ENCODE results near the gene RBM28. TPM values are rescaled to one million over a fixed set of nuclear protein-coding genes. Genes with fewer than 3 reads are reported as not detected.
A peak's percentile ranks its signal among the peaks of the same experiment; 100 is the strongest.

The RBM28 gene
- total and polyA plus RNA-seq, 2 of the 8 experiments (the other 6 are each of a cell fraction or from before 2014, with no cell fraction given), result 12.8 to 65.3 TPM

- Histone ChIP-seq H4K91ac (replicated peaks; ENCODE audit: insufficient read length, low read length) (no peak overlapping the region), H2AK5ac (ENCODE audit: low read depth, low read length) (no peak overlapping the region), H2BK120ac (replicated peaks; ENCODE audit: low read depth, low read length) (no peak overlapping the region), H2BK5ac (ENCODE audit: low read depth, low read length) (no peak overlapping the region), H2BK12ac (ENCODE audit: low read depth, low read length) (no peak overlapping the region), H2BK20ac (ENCODE audit: low read length) (no peak overlapping the region), H3K56ac (replicated peaks; ENCODE audit: insufficient read length, low read depth, low read length) (no peak overlapping the region), H2AFZ (ENCODE audit: low read length) (no peak overlapping the region), H3K27me3 (replicated peaks in 1 of 4; ENCODE audit: control insufficient read depth in 3 of 4, extremely low read depth in 1 of 4, insufficient read depth in 3 of 4, low read length in 3 of 4) (peaks cover 22 to 67% (median 50%) of the 10 kb centered on the region in 4 experiments), H4K5ac (ENCODE audit: insufficient read length, low read depth, low read length) (no peak overlapping the region), H3K23me2 (ENCODE audit: low read depth, low read length) (peaks cover 11% of the 10 kb centered on the region; the same call in 1 of the 2 replicates), H3K79me1 (ENCODE audit: low read depth, low read length) (no peaks in the 10 kb centered on the region), H3K4ac (replicated peaks; ENCODE audit: insufficient read length, low read depth, low read length) (no peak overlapping the region), H3K14ac (ENCODE audit: insufficient read length) (no peak overlapping the region), H3K9ac (replicated peaks in 1 of 4; ENCODE audit: extremely low read depth in 1 of 4, low read depth in 3 of 4, low read length in 3 of 4) (no peak overlapping the region), H3K27ac (ENCODE audit: low read depth, low read length) (no peak overlapping the region), H3K4me3 (ENCODE audit: extremely low read depth in 1 of 4, insufficient read depth in 2 of 4, low read depth in 3 of 4, low read length in 4 of 4) (no peak overlapping the region), H3K79me2 (ENCODE audit: control insufficient read depth in 1 of 2, insufficient read depth in 2 of 2, low read length in 2 of 2) (no peaks in the 10 kb centered on the region), H3K23ac (ENCODE audit: insufficient read length) (no peak overlapping the region), H3K9me3 (ENCODE audit: insufficient read depth in 2 of 2, low read depth in 1 of 2, low read length in 1 of 2) (no peaks in the 10 kb centered on the region), H3K18ac (ENCODE audit: extremely low read depth, low read length) (no peak overlapping the region), H4K20me1 (replicated peaks in 1 of 2; ENCODE audit: control insufficient read depth in 1 of 2, insufficient read depth in 2 of 2, low read length in 2 of 2) (peaks cover 0 to 1% of the 10 kb centered on the region in 2 experiments), H4K8ac (ENCODE audit: extremely low read depth, insufficient read depth, low read length) (peak overlapping the region; percentile 12; the same call in 1 of the 2 replicates), H3K4me1 (replicated peaks in 1 of 4; ENCODE audit: control insufficient read depth in 3 of 4, insufficient read depth in 4 of 4, low read length in 3 of 4) (peaks cover 0 to 14% (median 8%) of the 10 kb centered on the region in 4 experiments; a peak in 5 of 7 replicates), H3K4me2 (ENCODE audit: insufficient read depth in 1 of 2, low read depth in 2 of 2, low read length in 2 of 2) (no peak overlapping the region), H2BK15ac (ENCODE audit: low read length) (no peak overlapping the region), H3K36me3 (ENCODE audit: control insufficient read depth in 2 of 4, insufficient read depth in 4 of 4, low read length in 3 of 4) (peaks cover 0 to 7% (median 0%) of the 10 kb centered on the region in 4 experiments; a peak in 1 of 8 replicates)
- no peak for FAIRE-seq
- ChIA-PET POLR2A (ENCODE audit: partially characterized antibody) (interaction anchor here (0.9 kb wide), 1 partner anchor 120 kb away, joined by 3 read pairs; the partner anchor contains the start of gene METTL2B), CTCF (ENCODE audit: partially characterized antibody) (interaction anchor here (0.8 to 11.5 kb wide), 9 partner anchors 9 to 103 kb away, joined by 3 to 274 read pairs (median 6); partner anchors contain the start of gene RBM28)
- WGBS, 2 experiments (ENCODE audit: extremely low coverage in 1 of 2, insufficient coverage in 1 of 2, insufficient read length in 1 of 2, insufficient replicate concordance in 2 of 2, low coverage in 1 of 2, low lambda C conversion rate in 2 of 2, missing lambda C conversion rate in 1 of 2), result 77% methylated on average over 2 of the region's 2 CpGs; no CpG with 5 or more reads in 1 of the 2 experiments
- DNase-seq (ENCODE audit: low read depth in 1 of 2, low spot score in 2 of 2), result no peak
- TF ChIP-seq TAF7 (optimal IDR thresholded peaks at IDR 0.05; ENCODE audit: borderline replicate concordance, low read depth, low read length) (no peak), CTCF (IDR thresholded peaks at IDR 0.05; ENCODE audit: control extremely low read depth in 1 of 3, insufficient read depth in 1 of 3, low read depth in 1 of 3, low read length in 3 of 3) (no peak), CREB1 (IDR thresholded peaks at IDR 0.05) (no peak), CTBP2 (IDR thresholded peaks at IDR 0.05; ENCODE audit: borderline replicate concordance, insufficient read depth, insufficient read length, low read length) (no peak), MAFK (IDR thresholded peaks at IDR 0.05; ENCODE audit: low read depth, low read length) (no peak), JUN (IDR thresholded peaks at IDR 0.05; ENCODE audit: low read depth, low read length) (no peak), SP1 (IDR thresholded peaks at IDR 0.05; ENCODE audit: low read depth, low read length) (no peak), BACH1 (IDR thresholded peaks at IDR 0.05; ENCODE audit: low read length) (no peak), FOSL1 (IDR thresholded peaks at IDR 0.05; ENCODE audit: insufficient read depth, low read depth, low read length) (no peak)
These were observed 13.0 kb upstream of the RBM28 start for GRCh38 chr7:128356546-128357216.
